ENCODE measurements around the gene ABCA9.

Gene ABCA9

GRCh38 chr17:68942389-68942788 is 118.3 kb downstream of the ABCA9 start:
- no peaks in the 10 kb centered on the region for H3K27me3 ChIP-seq
- DNase-seq, result no peak
- intact Hi-C loops (cut with DNase I; ENCODE audit: low total_unique reads), result no loop called here
- H3K9me3 ChIP-seq, result no peaks in the 10 kb centered on the region
- H3K36me3 ChIP-seq, result no peaks in the 10 kb centered on the region
- H3K27ac ChIP-seq, result no peak overlapping the region
- no peak overlapping the region for H3K4me3 ChIP-seq
- H3K4me1 ChIP-seq, result no peaks in the 10 kb centered on the region
- no peak for TF ChIP-seq CTCF (IDR thresholded peaks at IDR 0.05)

GRCh38 chr17:68941761-68942160 is 119.0 kb downstream of the ABCA9 start:
- Histone ChIP-seq H3K4me3 (no peak overlapping the region), H3K9me3 (no peaks in the 10 kb centered on the region), H3K36me3 (no peaks in the 10 kb centered on the region), H3K27me3 (no peaks in the 10 kb centered on the region), H3K27ac (no peak overlapping the region), H3K4me1 (no peaks in the 10 kb centered on the region)
- DNase-seq, result no peak
- intact Hi-C loops (cut with DNase I; ENCODE audit: low total_unique reads), result no loop called here
- TF ChIP-seq CTCF (IDR thresholded peaks at IDR 0.05), result no peak

GRCh38 chr17:68939195-68939594 is 121.5 kb downstream of the ABCA9 start:
- Histone ChIP-seq H3K36me3 (no peaks in the 10 kb centered on the region), H3K9me3 (no peaks in the 10 kb centered on the region), H3K4me1 (no peaks in the 10 kb centered on the region), H3K27ac (no peak overlapping the region), H3K27me3 (no peaks in the 10 kb centered on the region), H3K4me3 (no peak overlapping the region)
- intact Hi-C loops (cut with DNase I; ENCODE audit: low total_unique reads), result no loop called here
- DNase-seq, result no peak
- no peak for TF ChIP-seq CTCF (IDR thresholded peaks at IDR 0.05)

GRCh38 chr17:68937890-68938514 is 122.7 kb downstream of the ABCA9 start:
- H3K27me3 ChIP-seq, result no peaks in the 10 kb centered on the region
- H3K36me3 ChIP-seq, result no peaks in the 10 kb centered on the region
- intact Hi-C loops (cut with DNase I; ENCODE audit: low total_unique reads), result no loop called here
- no peak overlapping the region for H3K27ac ChIP-seq
- no peak for TF ChIP-seq CTCF (IDR thresholded peaks at IDR 0.05)
- no peaks in the 10 kb centered on the region for H3K9me3 ChIP-seq
- DNase-seq, result no peak
- H3K4me1 ChIP-seq, result no peaks in the 10 kb centered on the region
- H3K4me3 ChIP-seq, result no peak overlapping the region

GRCh38 chr17:68927516-68927915 is 133.2 kb downstream of the ABCA9 start:
- Histone ChIP-seq H3K4me1 (no peaks in the 10 kb centered on the region), H3K27me3 (no peaks in the 10 kb centered on the region), H3K36me3 (no peaks in the 10 kb centered on the region), H3K9me3 (no peaks in the 10 kb centered on the region), H3K27ac (no peak overlapping the region), H3K4me3 (no peak overlapping the region)
- no peak for DNase-seq
- TF ChIP-seq CTCF (IDR thresholded peaks at IDR 0.05), result no peak
- intact Hi-C loops (cut with DNase I; ENCODE audit: low total_unique reads), result no loop called here

Data from tibial artery (tissue), 4 donors.